GM21825 (cell line): ENCODE results near the gene INAFM2.
A peak's percentile ranks its signal among the peaks of the same experiment; 100 is the strongest.

Experiments
- ATAC-seq: cut with Tn5 transposase; IDR thresholded peaks from one replicate; pipeline ENCODE4 v1.9.1; 2021; ENCODE audit warnings: mild to moderate bottlenecking, moderate library complexity; ENCODE audit not compliant: unreplicated experiment

INAFM2 gene

DNA sequence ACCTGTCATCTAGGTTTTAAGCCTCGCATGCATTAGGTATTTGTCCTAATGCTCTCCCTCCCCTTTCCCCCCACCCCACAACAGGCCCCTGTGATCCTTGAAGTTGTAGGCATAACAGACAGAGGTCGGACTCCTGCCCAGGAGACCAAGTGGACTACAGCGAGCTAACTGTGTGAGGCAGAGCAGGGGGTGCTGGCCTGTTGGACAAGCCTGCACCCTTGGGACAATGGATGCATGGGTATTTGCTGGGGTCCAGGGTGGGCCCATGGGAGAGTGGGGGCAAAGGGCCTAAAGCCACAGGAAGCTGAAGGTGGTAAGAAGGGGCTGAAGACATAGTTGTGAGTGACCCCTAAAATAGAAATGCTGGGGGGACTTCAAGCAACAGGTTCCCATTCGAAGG, 18.2 kb upstream of the INAFM2 start:
- ATAC-seq = no peak

DNA sequence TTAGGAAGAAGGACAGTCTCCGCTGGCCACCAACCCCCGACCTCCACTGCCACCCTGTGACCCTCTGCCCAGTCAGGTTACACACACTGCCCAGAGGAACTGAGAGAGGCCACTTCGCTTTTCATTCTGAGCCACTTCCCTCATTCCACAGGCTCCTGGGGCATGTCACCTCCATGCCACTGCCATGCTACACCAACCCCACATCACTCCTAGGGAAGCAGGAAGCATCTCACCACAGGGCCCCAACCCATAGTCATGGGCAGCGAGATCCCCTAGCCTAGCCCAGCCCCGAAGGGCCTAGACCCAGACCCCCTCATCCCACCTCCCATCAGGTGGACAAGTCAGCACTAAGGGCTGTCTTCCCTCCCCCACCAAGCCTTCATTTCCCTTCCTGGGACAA, 17.1 kb upstream of the INAFM2 start:
- ATAC-seq = no peak

DNA sequence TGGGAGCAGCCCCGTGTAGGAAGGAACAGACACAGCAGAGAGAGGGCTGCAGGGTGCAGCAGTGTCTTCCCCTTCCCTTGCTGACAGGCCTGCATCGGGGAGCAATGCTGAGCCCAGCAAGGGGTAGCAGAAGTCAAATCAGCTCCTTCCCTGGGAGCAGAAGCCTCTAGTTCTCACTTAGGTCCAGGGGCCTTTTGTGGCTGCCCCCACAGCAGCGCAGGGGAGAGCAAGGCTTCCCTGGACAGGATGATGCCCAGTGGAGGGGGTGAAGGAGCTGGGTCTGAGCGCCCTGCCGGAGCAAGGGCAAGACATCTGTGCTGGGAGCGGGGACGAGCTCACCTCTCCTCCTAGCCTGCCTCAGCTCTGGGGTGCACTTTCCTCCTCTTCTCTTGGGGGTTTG, 16.6 kb upstream of the INAFM2 start:
- ATAC-seq = no peak

DNA sequence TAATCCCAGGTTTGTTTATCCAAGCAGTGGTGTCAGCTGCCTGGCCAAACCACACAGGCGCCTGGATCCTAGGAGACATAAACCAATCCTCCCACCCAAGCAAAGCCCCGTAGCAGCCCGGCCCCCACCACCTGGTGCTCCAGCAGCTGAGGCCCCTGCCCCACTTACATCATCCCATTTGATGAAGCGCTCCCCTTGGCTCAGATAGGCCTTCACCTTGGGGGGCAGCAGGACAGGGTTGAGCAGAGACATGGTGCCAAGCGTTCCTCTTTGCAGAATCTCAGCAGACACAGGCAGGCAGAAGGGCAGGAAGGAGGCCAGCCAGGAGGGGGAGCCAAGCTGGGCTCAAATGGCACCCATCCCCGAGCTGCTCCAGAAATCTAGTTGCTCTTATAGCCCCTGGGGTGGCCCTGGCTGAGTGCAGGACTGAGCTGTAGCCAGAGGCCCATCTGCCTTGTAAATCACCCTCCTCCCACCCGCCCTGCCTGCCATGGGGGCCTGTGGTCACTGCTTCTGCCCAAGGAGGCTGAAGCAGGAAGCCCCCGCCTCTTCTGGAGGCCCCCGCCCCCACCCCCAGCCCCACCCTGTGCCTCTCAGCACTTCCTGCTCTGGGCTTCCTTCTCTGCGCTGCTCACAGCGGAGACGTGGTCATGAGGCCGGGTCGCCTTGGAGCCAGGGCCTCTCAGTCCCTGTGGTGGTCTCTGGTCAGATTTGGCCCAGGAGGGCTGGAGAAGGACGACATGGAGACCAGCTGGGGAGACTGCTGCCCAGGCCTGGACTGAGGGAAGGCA, 15.9 kb upstream of the INAFM2 start, which contains the start of gene PLCB2:
PLCB2 (minus strand) TSS at position 515 of the 791 bp plus-strand sequence; CDS start at position 252, 263 bp downstream.
- ATAC-seq = peak; percentile 57

DNA sequence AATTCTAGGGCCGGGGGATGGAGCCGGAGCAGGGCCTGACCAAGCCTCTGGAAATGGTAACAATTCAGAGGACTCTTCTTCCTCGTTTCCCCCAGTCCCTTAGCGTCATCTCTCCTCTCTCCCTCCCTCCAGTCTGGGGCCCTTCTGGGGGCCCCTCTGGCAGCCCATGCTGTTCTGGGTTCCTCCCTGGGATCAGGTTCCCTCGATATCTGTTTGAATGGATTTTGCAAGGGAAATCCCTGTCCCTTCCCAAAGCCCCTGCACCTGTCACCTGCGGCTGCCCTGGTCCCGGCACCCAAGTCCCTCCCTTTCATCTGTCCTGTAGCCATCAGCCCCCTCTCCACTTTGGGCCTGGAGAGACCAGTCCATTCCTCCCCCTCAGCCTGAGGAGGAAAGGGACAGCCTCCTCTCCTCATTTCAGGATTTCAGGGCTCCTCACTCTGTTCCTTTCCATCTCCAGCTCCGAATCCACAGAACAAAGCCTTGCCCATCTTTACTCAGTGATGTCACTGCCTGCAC, 14.1 kb upstream of the INAFM2 start:
- no peak for ATAC-seq

DNA sequence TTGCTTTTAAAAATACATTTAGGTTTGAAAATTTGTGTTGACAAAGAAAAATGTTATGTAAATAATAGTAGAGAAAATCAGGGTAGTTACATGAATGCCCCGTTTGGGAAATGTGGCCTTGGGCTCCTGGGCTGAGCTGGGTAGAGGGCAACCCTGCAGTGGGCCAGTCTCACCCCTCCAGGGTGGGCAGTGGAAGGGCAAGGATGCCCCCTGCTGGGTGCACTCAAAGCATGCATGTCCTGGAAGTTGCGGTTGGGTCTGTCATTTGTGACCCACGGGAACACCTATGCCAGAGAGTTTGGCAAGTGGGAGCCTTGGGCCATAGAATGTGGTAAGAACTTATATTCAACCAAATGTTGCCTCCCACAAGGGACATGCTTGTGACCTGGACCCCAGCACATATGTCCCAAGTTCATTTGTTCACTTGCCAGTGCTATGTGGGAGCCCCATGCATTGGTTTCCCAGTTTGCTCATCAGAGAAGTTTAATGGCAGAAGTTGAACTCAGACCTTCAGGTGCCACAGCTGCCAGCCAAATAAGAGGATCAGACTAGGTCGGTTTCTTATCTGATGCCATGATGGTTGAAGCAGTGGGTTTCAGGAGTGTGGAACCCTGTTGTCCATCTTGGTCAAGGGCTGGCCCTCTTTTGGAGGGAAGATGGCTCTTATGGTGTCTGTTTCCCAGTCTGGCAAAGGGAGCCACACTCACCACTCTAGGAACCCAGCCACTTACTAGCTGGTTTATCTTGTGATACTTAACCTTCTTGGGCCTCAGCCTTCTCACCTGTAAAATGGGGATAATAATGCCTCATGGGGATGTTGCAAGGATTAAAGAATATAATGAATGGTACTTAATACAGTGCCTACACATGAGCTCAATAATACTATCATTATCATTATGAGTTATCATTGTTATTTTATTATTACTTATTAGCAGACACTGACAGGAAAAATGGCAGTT, 13.2 kb upstream of the INAFM2 start:
- no peak for ATAC-seq

DNA sequence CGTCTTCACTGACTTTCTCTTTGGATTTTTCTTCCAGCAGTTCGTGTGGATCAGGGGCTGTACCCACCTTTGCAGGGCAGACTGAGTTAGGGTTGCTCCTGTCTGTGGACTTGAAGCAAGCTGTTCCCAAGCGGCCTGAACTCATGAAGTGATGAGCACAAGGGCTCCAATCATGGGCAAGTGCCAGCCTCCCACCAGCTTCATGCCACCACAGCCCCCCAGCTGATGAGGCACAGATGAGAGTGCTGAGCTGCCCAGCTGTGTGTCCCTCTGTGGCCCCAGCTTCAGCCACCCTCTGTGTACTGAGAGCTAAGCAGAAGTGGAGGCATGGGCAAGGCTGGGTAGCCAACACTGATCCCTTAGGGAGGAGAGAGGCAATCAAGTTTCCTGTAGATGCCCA, 12.5 kb upstream of the INAFM2 start:
- no peak for ATAC-seq

DNA sequence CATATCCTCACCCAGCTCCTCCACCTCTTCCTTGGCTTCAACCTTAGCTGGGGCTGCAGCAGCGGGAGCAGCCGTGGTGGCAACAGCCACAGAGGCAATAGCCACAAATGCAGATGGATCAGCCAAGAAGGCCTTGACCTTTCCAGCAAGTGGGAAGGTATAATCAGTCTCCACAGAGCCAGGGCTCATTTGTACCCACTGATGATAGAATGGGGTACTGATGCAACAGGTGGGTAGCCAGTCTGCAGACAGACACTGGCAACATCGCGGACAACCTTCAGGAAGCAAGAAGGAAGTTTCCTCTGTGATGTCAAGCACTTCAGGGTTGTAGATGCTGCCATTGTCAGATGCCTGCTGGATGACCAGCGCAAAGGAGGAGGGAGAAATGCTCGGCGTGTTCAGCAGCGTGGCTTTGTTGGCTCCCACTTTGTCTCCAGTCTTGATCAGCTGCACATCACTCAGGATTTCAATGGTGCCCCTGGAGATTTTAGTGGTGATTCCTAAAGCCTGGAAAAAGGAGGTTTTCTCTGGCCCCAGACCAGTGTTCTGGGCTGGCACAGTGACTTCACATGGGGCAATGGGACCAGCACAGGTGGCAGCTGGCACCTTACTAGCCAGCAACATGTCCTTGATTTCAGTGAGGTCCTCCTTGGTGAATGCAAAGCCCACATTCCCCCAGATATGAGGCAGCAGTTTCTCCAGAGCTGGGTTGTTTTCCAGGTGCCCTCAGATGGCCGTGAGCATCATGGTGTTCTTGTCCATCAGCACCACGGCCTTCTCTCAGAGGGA, 10.9 kb upstream of the INAFM2 start:
- ATAC-seq = no peak

DNA sequence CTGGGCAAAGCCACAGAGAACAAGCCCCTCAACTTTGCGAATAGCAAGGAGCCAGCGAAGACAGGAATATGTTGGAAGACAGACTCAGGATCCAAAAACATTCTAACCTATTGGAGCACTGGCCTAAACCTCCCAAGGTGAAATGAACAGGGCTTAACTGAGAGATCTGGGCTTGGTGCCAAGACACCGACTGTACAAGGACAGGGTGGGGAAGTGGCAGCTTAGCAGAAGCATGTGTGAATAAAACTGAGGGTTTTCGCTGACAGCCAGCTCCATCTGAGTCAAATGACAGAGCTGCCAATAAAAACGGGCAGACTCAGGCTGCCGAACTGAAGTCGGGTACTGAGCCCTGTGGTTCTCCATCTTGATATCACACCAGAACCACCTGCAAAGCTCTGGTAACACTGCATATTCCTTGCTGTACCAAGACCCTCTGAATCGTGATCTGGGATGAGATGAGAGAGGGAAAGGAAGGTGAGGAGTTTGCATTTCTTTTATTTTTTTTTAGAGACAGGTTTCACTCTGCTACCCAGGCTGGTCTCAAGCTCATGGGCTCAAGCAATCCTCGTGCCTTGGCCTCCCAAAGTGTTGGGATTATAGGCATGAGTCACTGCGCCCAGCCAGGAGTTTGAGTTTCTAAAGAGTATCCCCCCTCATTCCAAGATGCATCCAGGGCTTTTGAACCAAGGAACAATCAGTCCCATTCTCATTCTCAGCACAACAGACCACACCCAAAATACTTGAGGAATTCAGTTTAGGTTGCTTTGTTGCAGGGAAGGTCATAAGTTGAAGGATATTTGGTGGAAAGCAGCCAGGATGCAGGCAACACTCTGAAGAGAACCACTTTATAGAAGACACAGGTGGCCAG, 9.7 kb upstream of the INAFM2 start:
- no peak for ATAC-seq

DNA sequence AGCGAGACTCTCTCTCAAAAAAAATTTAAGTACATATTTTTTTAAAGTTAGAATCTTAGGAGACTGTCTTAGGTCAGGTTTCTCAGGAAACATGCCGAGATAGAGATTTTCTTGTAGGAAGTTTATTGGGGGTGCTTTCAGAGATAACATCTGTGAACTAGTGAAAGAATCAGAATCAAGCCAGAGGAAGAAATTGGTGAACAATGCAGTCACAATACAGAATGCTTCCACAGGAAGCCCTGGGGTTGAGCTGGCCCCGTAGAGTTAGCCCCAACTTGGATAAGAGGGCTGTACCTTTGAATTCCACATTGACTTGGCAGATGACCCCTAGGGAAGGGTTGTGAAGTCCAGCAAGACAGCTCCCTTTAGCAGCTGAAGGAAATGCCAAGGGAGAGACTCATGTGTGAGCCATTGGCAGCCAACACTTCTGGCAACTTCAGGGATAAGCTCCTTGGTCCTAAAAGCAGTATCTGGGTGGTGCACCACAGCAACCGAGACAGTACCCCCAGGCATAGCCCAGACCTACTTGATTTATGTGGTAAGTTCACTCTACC, 8.7 kb upstream of the INAFM2 start:
- no peak for ATAC-seq

DNA sequence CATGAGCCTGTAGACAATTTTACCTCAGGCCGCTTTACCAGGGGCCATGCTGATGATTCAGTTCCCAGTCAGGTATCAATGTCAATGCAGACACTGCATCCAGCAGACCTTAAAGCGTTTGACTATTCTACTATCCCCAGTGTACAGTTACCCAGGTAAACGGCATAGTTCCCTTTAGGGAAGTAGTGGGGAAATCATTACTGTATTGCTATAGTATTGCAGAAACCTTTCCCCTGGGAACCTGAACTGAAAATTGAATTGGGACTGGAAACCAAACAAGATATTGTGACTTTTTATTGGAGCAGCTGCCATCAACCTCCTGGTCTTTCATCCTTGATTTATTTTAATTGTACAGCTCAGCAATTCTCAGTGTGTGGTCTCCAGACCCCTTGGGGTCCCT, 6.6 kb upstream of the INAFM2 start:
- no peak for ATAC-seq

DNA sequence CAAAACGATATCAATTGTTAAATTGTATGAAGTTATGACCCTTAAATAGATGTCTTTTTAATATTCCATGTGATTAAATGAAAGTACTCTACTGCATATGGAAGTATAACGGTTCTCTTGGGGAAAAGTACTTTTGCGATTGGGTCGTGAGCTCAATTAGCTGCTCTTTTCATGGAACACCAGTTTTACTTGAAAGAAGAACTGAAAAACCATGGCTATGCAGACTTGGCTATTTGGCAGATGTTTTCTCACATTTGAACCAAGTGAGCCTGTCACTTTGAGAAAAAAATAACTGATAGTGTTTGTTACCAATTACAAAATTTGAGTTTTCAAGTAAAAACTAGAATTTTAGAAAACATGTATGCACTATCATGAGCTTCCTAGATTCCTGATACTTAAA, 5.9 kb upstream of the INAFM2 start:
- ATAC-seq = no peak

DNA sequence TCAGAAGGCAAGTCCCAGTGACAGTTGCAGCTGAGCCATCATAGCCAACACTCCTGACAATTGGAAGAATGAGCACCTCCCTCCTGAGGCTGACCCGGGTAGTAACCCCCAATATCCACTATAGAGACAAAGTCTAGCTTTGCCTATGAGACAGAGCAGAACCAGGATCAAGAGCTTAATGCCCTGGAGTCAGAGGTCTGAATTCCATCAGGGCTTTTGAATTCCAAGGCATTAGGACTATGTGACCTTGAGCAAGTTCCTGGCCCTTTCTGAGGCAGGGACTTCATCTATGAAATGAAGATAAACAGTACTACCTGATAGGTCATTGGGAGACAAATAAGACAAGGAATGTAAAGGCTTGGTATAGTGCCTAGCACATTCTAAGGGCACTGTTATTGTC, 3.1 kb upstream of the INAFM2 start:
- ATAC-seq = no peak

DNA sequence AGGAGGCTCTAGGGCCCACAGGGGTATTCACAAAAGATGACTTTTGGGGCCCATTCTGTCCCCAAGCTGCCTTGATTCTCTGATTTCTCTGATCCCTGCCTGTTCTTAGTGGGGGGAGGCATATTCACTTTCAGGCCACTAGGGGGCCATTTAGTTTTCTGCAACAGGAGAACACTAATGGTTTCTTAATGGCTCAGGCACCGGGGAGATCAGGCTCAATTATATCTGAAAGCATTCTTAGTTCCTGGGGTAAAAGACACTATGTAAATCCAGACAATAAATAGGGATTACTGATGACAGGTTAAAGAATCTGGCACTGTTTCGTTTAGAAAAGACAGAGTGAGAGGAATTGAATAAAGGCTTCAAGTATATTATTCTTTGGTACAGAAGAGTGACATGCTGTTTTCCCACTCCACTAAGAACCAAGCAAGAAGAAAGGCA, 2.5 kb upstream of the INAFM2 start:
- ATAC-seq = no peak

DNA sequence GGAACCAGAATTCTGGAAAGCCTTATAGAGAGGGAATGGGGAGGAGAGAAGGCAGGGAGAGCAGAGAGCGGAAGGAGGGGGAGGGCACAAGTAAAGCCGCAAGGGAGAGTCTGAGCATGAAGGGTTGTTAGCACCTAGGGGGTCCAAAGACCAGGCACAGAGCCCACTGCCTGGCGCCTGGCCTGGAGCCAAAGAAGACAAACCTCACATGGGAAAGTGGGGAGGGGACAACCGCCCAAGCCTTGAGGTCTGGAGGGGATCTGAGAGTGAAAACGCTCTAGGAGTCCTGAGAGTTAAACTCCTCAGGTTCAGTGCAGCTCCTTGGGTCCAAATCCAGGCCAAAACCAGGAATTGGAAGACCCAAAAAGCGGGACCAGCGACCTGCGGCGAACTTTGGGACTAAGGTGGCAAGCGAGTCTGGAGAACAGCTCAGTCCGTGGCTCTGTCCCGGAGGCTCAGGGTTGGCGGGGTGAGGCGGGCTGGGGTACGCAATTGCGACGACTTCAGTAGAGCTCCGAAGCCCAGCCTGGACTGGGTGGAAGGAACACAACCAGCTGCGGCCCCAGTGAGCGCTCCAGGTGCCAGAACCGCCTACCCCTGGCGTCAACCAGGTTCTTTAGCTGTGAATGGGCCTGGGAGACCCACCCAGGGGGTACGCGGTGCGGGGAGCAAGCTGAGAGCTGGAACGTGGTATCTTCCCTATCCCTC, 807 bp upstream of the INAFM2 start:
- no peak for ATAC-seq

DNA sequence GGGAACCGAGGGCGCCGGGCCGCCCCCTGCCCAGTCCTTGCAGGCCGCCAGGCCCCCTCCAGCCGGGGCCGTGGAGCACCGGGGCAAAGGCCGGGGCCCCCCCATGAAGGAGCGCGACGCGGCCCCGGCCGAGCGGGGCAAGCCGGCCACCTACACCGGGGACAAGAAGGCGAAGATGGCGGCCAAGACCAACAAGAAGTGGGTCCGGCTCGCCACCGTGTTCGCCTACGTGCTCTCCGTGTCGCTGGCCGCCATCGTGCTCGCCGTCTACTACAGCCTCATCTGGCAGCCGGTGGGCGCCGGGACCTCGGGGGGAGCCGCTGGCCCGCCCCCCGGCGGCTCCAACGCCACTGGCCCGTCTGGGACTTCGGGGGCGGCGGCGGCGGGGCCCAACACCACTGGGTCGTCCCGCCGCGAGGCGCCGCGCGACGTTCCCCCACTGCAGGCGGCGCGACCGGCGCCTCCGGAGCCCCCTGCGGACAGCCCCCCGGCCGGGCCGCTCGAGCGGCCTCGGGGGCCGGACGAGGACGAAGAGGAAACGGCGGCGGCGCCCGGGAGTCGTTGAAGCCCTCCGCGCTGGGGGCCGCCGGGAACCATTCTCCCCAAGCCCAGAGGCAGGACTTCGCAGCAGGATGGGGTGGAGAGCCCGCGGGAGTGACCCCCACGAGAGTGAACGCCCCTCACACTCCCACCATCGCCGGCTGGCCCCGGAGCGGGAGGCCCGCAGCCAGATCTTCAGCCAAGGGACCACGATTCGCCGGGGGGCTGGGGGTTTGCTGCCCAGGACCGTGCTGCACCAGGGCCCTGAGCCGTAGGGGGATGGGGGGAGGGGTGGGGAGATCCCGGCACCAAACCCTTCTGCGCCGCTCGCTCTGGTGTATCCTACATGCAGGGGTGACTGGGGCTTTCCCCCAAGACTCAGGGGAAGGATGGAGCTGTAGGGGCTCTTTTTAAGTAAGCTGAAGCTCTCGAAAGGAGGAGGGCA, 753 bp downstream of the INAFM2 start:
- peak; percentile 2 for ATAC-seq

DNA sequence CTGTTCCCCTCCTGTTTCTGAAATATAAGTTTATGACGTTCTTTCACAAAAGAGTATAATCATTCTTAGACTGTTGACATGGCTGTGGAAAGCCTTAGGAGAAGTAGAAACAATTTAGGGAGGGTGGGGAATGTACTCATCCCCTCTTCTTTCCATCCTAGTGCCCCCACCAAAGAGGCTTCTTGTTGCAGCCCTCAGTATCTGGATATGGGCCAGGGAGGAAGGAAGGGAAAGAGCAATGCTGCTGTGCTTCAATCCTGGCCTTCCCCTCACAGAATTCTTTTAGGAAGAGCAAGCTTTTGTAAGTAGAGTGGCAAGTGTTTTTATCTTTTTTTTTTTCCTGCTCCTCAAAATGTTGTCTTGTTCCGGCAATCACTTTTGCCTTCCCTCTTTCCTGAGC, 1.7 kb downstream of the INAFM2 start:
- no peak for ATAC-seq

DNA sequence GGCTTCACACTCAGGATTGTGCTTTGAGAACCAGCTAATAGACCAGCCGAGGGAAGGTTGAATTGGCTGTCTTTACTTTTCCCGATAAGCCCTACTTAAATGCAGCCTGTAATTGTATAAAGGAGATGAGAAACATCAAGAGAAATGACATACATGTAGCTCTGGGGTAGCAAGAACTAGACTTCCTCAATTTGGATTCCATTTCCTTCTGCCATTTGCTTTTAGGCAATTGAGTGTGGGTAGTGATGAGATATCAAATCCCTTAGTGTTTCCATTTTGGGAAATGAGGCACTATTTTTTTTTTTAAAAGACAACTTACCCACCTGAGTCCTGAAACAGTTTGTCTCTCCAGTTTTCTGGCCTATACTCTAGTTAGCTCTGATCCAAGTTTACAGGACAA, 2.2 kb downstream of the INAFM2 start:
- no peak for ATAC-seq
